Left ventricle myocardium inferior (tissue), 1 donor: ENCODE measurements around the gene GREM2. TPM values are rescaled to one million over a fixed set of nuclear protein-coding genes. Genes with fewer than 3 reads are reported as not detected.

Source experiments
- DNase-seq: peaks from one replicate; pipeline ENCODE4 v3.0.0-alpha.2; 2020
- H3K27ac ChIP-seq: fragments of 200-600 bp; replicated peaks from 2 replicates; pipeline ENCODE4 v1.8.0; 2021
- H3K27me3 ChIP-seq: fragments of 200-600 bp; 2 replicates; pipeline ENCODE4 v1.8.0; 2021; ENCODE audit warnings: low read depth
- H3K36me3 ChIP-seq: fragments of 200-600 bp; 2 replicates; pipeline ENCODE4 v1.8.0; 2021
- H3K4me1 ChIP-seq: fragments of 200-600 bp; 2 replicates; pipeline ENCODE4 v1.8.0; 2021
- H3K4me3 ChIP-seq: fragments of 200-600 bp; 2 replicates; pipeline ENCODE4 v1.8.0; 2021; ENCODE audit warnings: mild to moderate bottlenecking, moderate library complexity
- H3K9me3 ChIP-seq: fragments of 200-600 bp; replicated peaks from 2 replicates; pipeline ENCODE4 v1.8.0; 2021
- CTCF ChIP-seq: fragments of 200-600 bp; IDR thresholded peaks from 2 replicates; pipeline ENCODE4 v1.8.0; 2021; ENCODE audit warnings: antibody characterized with exemption, mild to moderate bottlenecking, borderline replicate concordance
- intact Hi-C: fragments of 100-400 bp; cut with micrococcal nuclease; formaldehyde crosslinking; loops from one replicate; pipeline ENCODE4 v1.11.0; 2022
- total RNA-seq: library from RNA; stranded (reverse); fragmentation: NEBNext Ultra II Directional; extraction: Animal tissue kit (Norgen Biotek cat#: 25700); gene quantifications from one replicate; pipeline ENCODE4 v1.2.1, GENCODE V29; 2021
- donor health status: DM: no; HTN: yes; CAD: no; lungs with severe emphysema.

Gene GREM2
- total RNA-seq, 1 donor from 2014 or later = not detected

- Histone ChIP-seq H3K9me3 (no peaks in the 10 kb centered on the region), H3K27ac (no peak overlapping the region), H3K27me3 (peaks cover 36% of the 10 kb centered on the region), H3K4me1 (no peaks in the 10 kb centered on the region), H3K36me3 (no peaks in the 10 kb centered on the region), H3K4me3 (no peak overlapping the region)
- intact Hi-C loops = no loop called here
- DNase-seq = no peak
- TF ChIP-seq CTCF = no peak
These were observed 7.0 kb upstream of the GREM2 start for GRCh38 chr1:240618946-240619345.

GRCh38 chr1:240616018-240616417 lies 4.1 kb upstream of the GREM2 start:
- no peak overlapping the region for H3K4me3 ChIP-seq
- intact Hi-C loops = no loop called here
- no peaks in the 10 kb centered on the region for H3K9me3 ChIP-seq
- no peaks in the 10 kb centered on the region for H3K36me3 ChIP-seq
- H3K27ac ChIP-seq = no peak overlapping the region
- H3K27me3 ChIP-seq = peaks cover 65% of the 10 kb centered on the region
- H3K4me1 ChIP-seq = peaks cover 10% of the 10 kb centered on the region
- TF ChIP-seq CTCF = no peak
- DNase-seq = no peak

GRCh38 chr1:240613356-240614142 lies 1.6 kb upstream of the GREM2 start:
- Histone ChIP-seq H3K4me1 (peaks cover 10% of the 10 kb centered on the region), H3K27ac (no peak overlapping the region), H3K27me3 (peaks cover 82% of the 10 kb centered on the region), H3K36me3 (no peaks in the 10 kb centered on the region), H3K4me3 (no peak overlapping the region), H3K9me3 (no peaks in the 10 kb centered on the region)
- no peak for DNase-seq
- no peak for TF ChIP-seq CTCF
- intact Hi-C loops = no loop called here

GRCh38 chr1:240612811-240613210 lies 856 bp upstream of the GREM2 start:
- Histone ChIP-seq H3K4me1 (peaks cover 10% of the 10 kb centered on the region), H3K27me3 (peaks cover 82% of the 10 kb centered on the region), H3K4me3 (no peak overlapping the region), H3K9me3 (no peaks in the 10 kb centered on the region), H3K27ac (no peak overlapping the region), H3K36me3 (no peaks in the 10 kb centered on the region)
- no peak for TF ChIP-seq CTCF
- DNase-seq = no peak
- intact Hi-C loops = no loop called here

- Histone ChIP-seq H3K36me3 (no peaks in the 10 kb centered on the region), H3K27ac (no peak overlapping the region), H3K4me3 (peak overlapping the region; percentile 62), H3K4me1 (peaks cover 10% of the 10 kb centered on the region), H3K9me3 (no peaks in the 10 kb centered on the region), H3K27me3 (peaks cover 77% of the 10 kb centered on the region)
- no peak for DNase-seq
- TF ChIP-seq CTCF = no peak
- intact Hi-C loops = no loop called here
These were observed 732 bp downstream of the GREM2 start for GRCh38 chr1:240611228-240611618.
